Erythroblast (primary cell): ENCODE data around the gene HES5.

Source experiments
- GATA1 ChIP-seq: IDR thresholded peaks from 2 replicates; pipeline ENCODE4 v1.6.1; 2011; ENCODE audit warnings: low read depth, mild to moderate bottlenecking, control low read depth, low read length, moderate library complexity
- POLR2A ChIP-seq: IDR thresholded peaks from 2 replicates; pipeline ENCODE4 v1.6.1; 2011; ENCODE audit warnings: mild to moderate bottlenecking, low read length

DNA sequence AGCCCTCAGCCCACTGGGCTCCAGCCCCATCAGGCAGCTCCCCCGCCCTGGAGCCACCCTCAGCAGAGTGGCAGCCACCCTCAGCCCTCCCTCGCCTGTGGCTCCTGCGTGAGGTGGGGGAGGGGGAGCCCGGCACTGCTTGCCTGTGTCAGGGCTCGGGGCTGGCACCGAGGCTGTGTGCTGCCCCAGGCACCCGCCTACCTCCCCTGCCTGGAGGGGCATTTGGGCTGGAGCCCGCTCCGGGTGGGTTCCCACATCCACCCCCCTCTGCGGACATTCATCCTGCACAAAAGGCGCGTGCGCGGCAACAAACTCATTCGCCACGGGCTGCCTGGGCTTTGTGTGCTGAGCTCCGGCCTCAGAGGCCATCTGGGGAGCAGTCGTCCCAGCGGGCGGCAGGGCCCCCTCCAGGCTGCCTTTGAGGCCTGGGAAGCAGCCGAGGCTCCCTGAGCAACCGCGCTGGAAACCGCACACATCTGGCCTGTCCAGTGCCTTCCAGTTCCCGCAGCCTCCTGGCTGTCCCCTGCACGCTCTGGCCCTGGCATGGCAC, 13.6 kb upstream of the HES5 start:
- no peak for TF ChIP-seq POLR2A
- no peak for TF ChIP-seq GATA1
